Suprapubic skin (tissue), 4 donors: ENCODE data around the gene FIZ1. TPM values are rescaled to one million over a fixed set of nuclear protein-coding genes. Genes with fewer than 3 reads are reported as not detected.

Experiments used
- DNase-seq, 2 donors: peaks; one replicate each; pipeline ENCODE4 v3.0.0-alpha.2; 2019; ENCODE audit warnings: low spot score in 2 of 2
- H3K27ac ChIP-seq: fragments of 200-600 bp; sonication (generic); one replicate; pipeline ENCODE4 v1.5.1; 2019
- H3K27me3 ChIP-seq: fragments of 200-600 bp; sonication (generic); one replicate; pipeline ENCODE4 v1.5.1; 2019
- H3K36me3 ChIP-seq: fragments of 200-600 bp; sonication (generic); one replicate; pipeline ENCODE4 v1.5.1; 2019
- H3K4me1 ChIP-seq: fragments of 200-600 bp; sonication (generic); one replicate; pipeline ENCODE4 v1.5.1; 2019
- H3K4me3 ChIP-seq: fragments of 200-600 bp; sonication (generic); one replicate; pipeline ENCODE4 v1.5.1; 2019; ENCODE audit warnings: mild to moderate bottlenecking
- H3K9me3 ChIP-seq: fragments of 200-600 bp; sonication (generic); one replicate; pipeline ENCODE4 v1.5.1; 2019
- CTCF ChIP-seq, 2 donors: fragments of 200-600 bp in 1 of 2; fragments of 450-650 bp in 1 of 2; sonication (generic) in 1 of 2; IDR thresholded peaks; one replicate each; pipeline ENCODE4 v1.5.1; 2016 to 2019; ENCODE audit warnings: antibody characterized with exemption in 2 of 2, mild to moderate bottlenecking in 1 of 2, moderate library complexity in 1 of 2
- EP300 ChIP-seq: sonication (generic); formaldehyde crosslinking; IDR thresholded peaks from one replicate; pipeline ENCODE4 v1.6.1; 2017; ENCODE audit warnings: antibody characterized with exemption
- POLR2A ChIP-seq, 2 donors: fragments of 450-650 bp; IDR thresholded peaks; one replicate each; pipeline ENCODE4 v1.6.1; 2017; ENCODE audit warnings: antibody characterized with exemption in 2 of 2, mild to moderate bottlenecking in 2 of 2, moderate library complexity in 2 of 2
- POLR2AphosphoS5 ChIP-seq, 3 donors: sonication (generic); formaldehyde crosslinking; IDR thresholded peaks; one replicate each; pipeline ENCODE4 v1.6.1; 2017; ENCODE audit warnings: antibody characterized with exemption in 3 of 3
- WGBS: methylation state at CpG from one replicate; pipeline ENCODE4 v1.1.5; 2018; 5-methylcytosine and 5-hydroxymethylcytosine counted together
- total RNA-seq, 4 donors: library from RNA; depleted of rRNA; stranded (reverse); fragments of >200 nt; gene quantifications; one replicate each; pipeline ENCODE4 v1.1.0, GENCODE V29; 2016

The FIZ1 gene
- total RNA-seq, 4 donors from 2014 or later, result 7.6 to 9.2 (median 8.5) TPM

GRCh38 chr19:55601084-55601483 lies 1.8 kb upstream of the FIZ1 start:
- Histone ChIP-seq H3K4me1 (peaks cover 40% of the 10 kb centered on the region), H3K4me3 (peak overlapping the region; percentile 93)

GRCh38 chr19:55600662-55601028 lies 1.3 kb upstream of the FIZ1 start:
- H3K4me3 ChIP-seq, result peak overlapping the region; percentile 93
- peak overlapping the region; percentile 98 for H3K27ac ChIP-seq
- H3K4me1 ChIP-seq, result peaks cover 39% of the 10 kb centered on the region
- H3K36me3 ChIP-seq, result peaks cover 28% of the 10 kb centered on the region
- 5% methylated on average over 5 of the region's 15 CpGs for WGBS
- no peak for DNase-seq
- no peaks in the 10 kb centered on the region for H3K9me3 ChIP-seq
- H3K27me3 ChIP-seq, result no peaks in the 10 kb centered on the region
- TF ChIP-seq POLR2A (IDR thresholded peaks at IDR 0.05) (no peak), CTCF (IDR thresholded peaks at IDR 0.05) (no peak), POLR2AphosphoS5 (IDR thresholded peaks at IDR 0.05) (no peak), EP300 (no peak)

More at GRCh38 chr19:55601084-55601483, 1.8 kb upstream of the FIZ1 start:
- WGBS, result 56% methylated on average over 4 of the region's 4 CpGs
- H3K9me3 ChIP-seq, result no peaks in the 10 kb centered on the region
- peak in 1 of 3 donors; percentile 53 for TF ChIP-seq POLR2AphosphoS5 (IDR thresholded peaks at IDR 0.05)
- no peak for TF ChIP-seq CTCF (IDR thresholded peaks at IDR 0.05)
- no peaks in the 10 kb centered on the region for H3K27me3 ChIP-seq
- H3K27ac ChIP-seq, result peak overlapping the region; percentile 98
- peaks cover 24% of the 10 kb centered on the region for H3K36me3 ChIP-seq
- no peak for DNase-seq

GRCh38 chr19:55599842-55600661 lies 735 bp upstream of the FIZ1 start, which contains the start of gene ZNF524:
TSS of gene ZNF524 (plus strand) at chr19:55600288. CDS start at chr19:55602113, 1,825 bp downstream.
- Histone ChIP-seq H3K4me1 (peaks cover 38% of the 10 kb centered on the region), H3K36me3 (peaks cover 34% of the 10 kb centered on the region), H3K27ac (peak within 1 kb of the TSS; percentile 98), H3K27me3 (no peaks in the 10 kb centered on the region), H3K9me3 (no peaks in the 10 kb centered on the region), H3K4me3 (peak within 1 kb of the TSS; percentile 93)
- 0% methylated on average over 7 of the region's 97 CpGs for WGBS
- TF ChIP-seq POLR2AphosphoS5 (IDR thresholded peaks at IDR 0.05) (peak in 1 of 3 donors; percentile 71), CTCF (IDR thresholded peaks at IDR 0.05) (no peak)
- peak; percentile 89 to 91 for DNase-seq

- DNase-seq, result peak; percentile 94 to 97
- Histone ChIP-seq H3K4me3 (peak overlapping the region; percentile 93), H3K9me3 (no peaks in the 10 kb centered on the region), H3K27me3 (no peaks in the 10 kb centered on the region), H3K4me1 (peaks cover 27% of the 10 kb centered on the region), H3K36me3 (peaks cover 37% of the 10 kb centered on the region), H3K27ac (peak overlapping the region; percentile 98)
- TF ChIP-seq EP300 (no peak), CTCF (IDR thresholded peaks at IDR 0.05) (no peak), POLR2AphosphoS5 (IDR thresholded peaks at IDR 0.05) (peak in 2 of 3 donors; percentile 8 to 29), POLR2A (IDR thresholded peaks at IDR 0.05) (no peak)
- WGBS, result 8% methylated on average over 20 of the region's 26 CpGs
Measured at GRCh38 chr19:55598719-55599467, 424 bp downstream of the FIZ1 start.

- peaks cover 23% of the 10 kb centered on the region for H3K4me1 ChIP-seq
- 87% methylated on average over 9 of the region's 9 CpGs for WGBS
- no peak for DNase-seq
- TF ChIP-seq EP300 (no peak), CTCF (IDR thresholded peaks at IDR 0.05) (no peak), POLR2A (IDR thresholded peaks at IDR 0.05) (no peak), POLR2AphosphoS5 (IDR thresholded peaks at IDR 0.05) (no peak)
- no peak overlapping the region for H3K4me3 ChIP-seq
- no peaks in the 10 kb centered on the region for H3K9me3 ChIP-seq
- H3K27ac ChIP-seq, result no peak overlapping the region
- H3K36me3 ChIP-seq, result peaks cover 44% of the 10 kb centered on the region
- H3K27me3 ChIP-seq, result no peaks in the 10 kb centered on the region
Measured at GRCh38 chr19:55598034-55598433, 1.3 kb downstream of the FIZ1 start.
